GM23248 (cell line): ENCODE measurements around the gene MUC16. TPM values are rescaled to one million over a fixed set of nuclear protein-coding genes. Genes with fewer than 3 reads are reported as not detected.

Experiments
- DNase-seq: peaks from one replicate; pipeline ENCODE4 v3.0.0-alpha.2; 2015
- H2AFZ ChIP-seq: fragments of 200-600 bp; sonication (generic); 2 replicates; pipeline ENCODE4 v1.6.1; 2016; ENCODE audit warnings: antibody characterized with exemption
- H3F3A ChIP-seq: fragments of 200-600 bp; sonication (generic); 2 replicates; pipeline ENCODE4 v1.6.1; 2016; ENCODE audit warnings: mild to moderate bottlenecking, antibody characterized with exemption, mixed run types; ENCODE audit not compliant: insufficient read depth
- H3K27ac ChIP-seq: fragments of 200-600 bp; sonication (generic); 2 replicates; pipeline ENCODE4 v1.5.1; 2016; ENCODE audit warnings: mild to moderate bottlenecking
- H3K27me3 ChIP-seq: fragments of 200-600 bp; sonication (generic); replicated peaks from 2 replicates; pipeline ENCODE4 v1.6.1; 2016; ENCODE audit warnings: mild to moderate bottlenecking; ENCODE audit not compliant: insufficient read depth
- H3K36me3 ChIP-seq: fragments of 200-600 bp; sonication (generic); 2 replicates; pipeline ENCODE4 v1.6.1; 2016; ENCODE audit warnings: low read depth, mild to moderate bottlenecking
- H3K4me1 ChIP-seq: fragments of 200-600 bp; sonication (generic); 2 replicates; pipeline ENCODE4 v1.6.1; 2016; ENCODE audit warnings: mild to moderate bottlenecking; ENCODE audit not compliant: insufficient read depth
- H3K4me2 ChIP-seq: fragments of 200-600 bp; sonication (generic); one replicate; pipeline ENCODE4 v1.6.1; 2016; ENCODE audit warnings: mild to moderate bottlenecking; ENCODE audit not compliant: unreplicated experiment
- H3K4me3 ChIP-seq: fragments of 200-600 bp; sonication (generic); 2 replicates; pipeline ENCODE4 v1.5.1; 2016; ENCODE audit warnings: mild to moderate bottlenecking
- H3K79me2 ChIP-seq: fragments of 200-600 bp; sonication (generic); 2 replicates; pipeline ENCODE4 v1.6.1; 2016; ENCODE audit warnings: mild to moderate bottlenecking; ENCODE audit not compliant: insufficient read depth
- H3K9ac ChIP-seq: fragments of 200-600 bp; sonication (generic); 2 replicates; pipeline ENCODE4 v1.6.1; 2016; ENCODE audit warnings: mild to moderate bottlenecking
- H3K9me2 ChIP-seq: fragments of 200-600 bp; sonication (generic); 2 replicates; pipeline ENCODE4 v1.6.1; 2016; ENCODE audit warnings: mixed run types, mild to moderate bottlenecking, moderate library complexity; ENCODE audit not compliant: insufficient read depth
- H3K9me3 ChIP-seq: fragments of 200-600 bp; sonication (generic); one replicate; pipeline ENCODE4 v1.6.1; 2017; ENCODE audit warnings: low read depth
- H4K20me1 ChIP-seq: fragments of 200-600 bp; sonication (generic); 2 replicates; pipeline ENCODE4 v1.6.0; 2016; ENCODE audit not compliant: insufficient read depth
- EZH2 ChIP-seq: fragments of 200-600 bp; sonication (generic); IDR thresholded peaks from 2 replicates; pipeline ENCODE4 v1.6.1; 2018; ENCODE audit warnings: antibody characterized with exemption, mild to moderate bottlenecking; ENCODE audit not compliant: insufficient read depth, poor library complexity, severe bottlenecking
- EZH2phosphoT487 ChIP-seq: fragments of 200-600 bp; sonication (generic); IDR thresholded peaks from 2 replicates; pipeline ENCODE4 v1.6.1; 2018; ENCODE audit warnings: antibody characterized with exemption, moderate library complexity, mild to moderate bottlenecking, low read depth; ENCODE audit not compliant: insufficient read depth
- WGBS, 2 experiments: methylation state at CpG; one replicate each; pipeline ENCODE4 v1.1.6; 2015 to 2017; ENCODE audit warnings: low lambda C conversion rate in 2 of 2, low coverage in 1 of 2; ENCODE audit errors: missing lambda C conversion rate in 2 of 2; 5-methylcytosine and 5-hydroxymethylcytosine counted together
- in situ Hi-C: fragments of 300-500 bp; cut with MboI; formaldehyde crosslinking; loops from 2 replicates; pipeline ENCODE4 v1.15.0; 2020
- polyA plus RNA-seq: library from polyadenylated mRNA; unstranded; fragments of >200 nt; fragmentation: Nextera tagmentation; extraction: Ambion mirVana; gene quantifications from 2 replicates; pipeline ENCODE4 v1.2.1, GENCODE V29; 2016
- total RNA-seq: library from RNA; depleted of rRNA; stranded (reverse); fragments of >200 nt; shearing (Covaris generic); gene quantifications from 2 replicates; pipeline ENCODE4 v1.2.3, GENCODE V29; 2014

MUC16 gene
- total and polyA plus RNA-seq, 2 experiments from 2014 or later: not detected

GRCh38 chr19:9044449-9044848 is 34.2 kb upstream of the MUC16 start:
- Histone ChIP-seq H3K9me2 (no peaks in the 10 kb centered on the region), H3K27me3 (no peaks in the 10 kb centered on the region), H3F3A (no peaks in the 10 kb centered on the region), H3K4me1 (no peaks in the 10 kb centered on the region), H3K79me2 (no peaks in the 10 kb centered on the region), H3K4me3 (no peak overlapping the region), H3K36me3 (no peaks in the 10 kb centered on the region), H3K27ac (no peak overlapping the region), H3K9ac (no peak overlapping the region), H4K20me1 (no peaks in the 10 kb centered on the region), H3K9me3 (no peaks in the 10 kb centered on the region), H2AFZ (no peak overlapping the region), H3K4me2 (no peak overlapping the region)
- no peak for DNase-seq
- TF ChIP-seq EZH2: no peak
- no peak for TF ChIP-seq EZH2phosphoT487
- in situ Hi-C loops: no loop called here
- 27 to 31% methylated on average over 3 of the region's 3 CpGs for WGBS, 2 experiments

- H3K4me2 ChIP-seq: no peak overlapping the region
- H3K9me3 ChIP-seq: no peaks in the 10 kb centered on the region
- no peaks in the 10 kb centered on the region for H3K79me2 ChIP-seq
- H4K20me1 ChIP-seq: no peaks in the 10 kb centered on the region
- H3K27me3 ChIP-seq: no peaks in the 10 kb centered on the region
- no peaks in the 10 kb centered on the region for H3K4me1 ChIP-seq
- H3K9ac ChIP-seq: no peak overlapping the region
- no peaks in the 10 kb centered on the region for H3F3A ChIP-seq
- DNase-seq: no peak
- no peak overlapping the region for H2AFZ ChIP-seq
- no peak for TF ChIP-seq EZH2
- no peak for TF ChIP-seq EZH2phosphoT487
- in situ Hi-C loops: no loop called here
- H3K4me3 ChIP-seq: no peak overlapping the region
- H3K9me2 ChIP-seq: no peaks in the 10 kb centered on the region
- H3K27ac ChIP-seq: no peak overlapping the region
- no peaks in the 10 kb centered on the region for H3K36me3 ChIP-seq
- WGBS, 2 experiments: 38 to 44% methylated on average over 5 of the region's 5 CpGs
Measured at GRCh38 chr19:9043524-9043923, 33.3 kb upstream of the MUC16 start.

GRCh38 chr19:9041023-9041422 is 30.8 kb upstream of the MUC16 start:
- Histone ChIP-seq H3F3A (no peaks in the 10 kb centered on the region), H2AFZ (no peak overlapping the region), H3K4me1 (no peaks in the 10 kb centered on the region), H3K4me3 (no peak overlapping the region), H4K20me1 (no peaks in the 10 kb centered on the region), H3K9ac (no peak overlapping the region), H3K9me3 (no peaks in the 10 kb centered on the region), H3K4me2 (no peak overlapping the region), H3K27ac (no peak overlapping the region), H3K36me3 (no peaks in the 10 kb centered on the region), H3K27me3 (no peaks in the 10 kb centered on the region), H3K79me2 (no peaks in the 10 kb centered on the region), H3K9me2 (no peaks in the 10 kb centered on the region)
- no peak for DNase-seq
- in situ Hi-C loops: no loop called here
- WGBS, 2 experiments: 54 to 59% methylated on average over 8 of the region's 8 CpGs
- TF ChIP-seq EZH2: no peak
- no peak for TF ChIP-seq EZH2phosphoT487

- TF ChIP-seq EZH2 (no peak), EZH2phosphoT487 (no peak)
- DNase-seq: no peak
Measured at GRCh38 chr19:9040131-9040530, 29.9 kb upstream of the MUC16 start.

GRCh38 chr19:9039728-9040127 is 29.5 kb upstream of the MUC16 start:
- Histone ChIP-seq H3K9me3 (no peaks in the 10 kb centered on the region), H3K4me1 (no peaks in the 10 kb centered on the region), H4K20me1 (no peaks in the 10 kb centered on the region), H3K27ac (no peak overlapping the region), H3K9me2 (no peaks in the 10 kb centered on the region), H3K4me3 (no peak overlapping the region), H3K9ac (no peak overlapping the region), H3F3A (no peaks in the 10 kb centered on the region), H3K79me2 (no peaks in the 10 kb centered on the region), H3K4me2 (no peak overlapping the region), H2AFZ (no peak overlapping the region), H3K36me3 (no peaks in the 10 kb centered on the region), H3K27me3 (no peaks in the 10 kb centered on the region)
- TF ChIP-seq EZH2phosphoT487: no peak
- no peak for TF ChIP-seq EZH2
- 20 to 27% methylated on average over 5 of the region's 5 CpGs for WGBS, 2 experiments
- in situ Hi-C loops: no loop called here
- DNase-seq: no peak

More at GRCh38 chr19:9040131-9040530, 29.9 kb upstream of the MUC16 start:
- Histone ChIP-seq H3K9me2 (no peaks in the 10 kb centered on the region), H3K27me3 (no peaks in the 10 kb centered on the region), H4K20me1 (no peaks in the 10 kb centered on the region), H3K27ac (no peak overlapping the region), H2AFZ (no peak overlapping the region), H3K4me2 (no peak overlapping the region), H3K4me1 (no peaks in the 10 kb centered on the region), H3K9me3 (no peaks in the 10 kb centered on the region), H3K9ac (no peak overlapping the region), H3K79me2 (no peaks in the 10 kb centered on the region), H3K4me3 (no peak overlapping the region), H3K36me3 (no peaks in the 10 kb centered on the region), H3F3A (no peaks in the 10 kb centered on the region)
- in situ Hi-C loops: no loop called here
- 29 to 40% methylated on average over 9 of the region's 9 CpGs for WGBS, 2 experiments
